Measurements from ENCODE around the gene RIPOR3.

- TF ChIP-seq, protein P1, sequence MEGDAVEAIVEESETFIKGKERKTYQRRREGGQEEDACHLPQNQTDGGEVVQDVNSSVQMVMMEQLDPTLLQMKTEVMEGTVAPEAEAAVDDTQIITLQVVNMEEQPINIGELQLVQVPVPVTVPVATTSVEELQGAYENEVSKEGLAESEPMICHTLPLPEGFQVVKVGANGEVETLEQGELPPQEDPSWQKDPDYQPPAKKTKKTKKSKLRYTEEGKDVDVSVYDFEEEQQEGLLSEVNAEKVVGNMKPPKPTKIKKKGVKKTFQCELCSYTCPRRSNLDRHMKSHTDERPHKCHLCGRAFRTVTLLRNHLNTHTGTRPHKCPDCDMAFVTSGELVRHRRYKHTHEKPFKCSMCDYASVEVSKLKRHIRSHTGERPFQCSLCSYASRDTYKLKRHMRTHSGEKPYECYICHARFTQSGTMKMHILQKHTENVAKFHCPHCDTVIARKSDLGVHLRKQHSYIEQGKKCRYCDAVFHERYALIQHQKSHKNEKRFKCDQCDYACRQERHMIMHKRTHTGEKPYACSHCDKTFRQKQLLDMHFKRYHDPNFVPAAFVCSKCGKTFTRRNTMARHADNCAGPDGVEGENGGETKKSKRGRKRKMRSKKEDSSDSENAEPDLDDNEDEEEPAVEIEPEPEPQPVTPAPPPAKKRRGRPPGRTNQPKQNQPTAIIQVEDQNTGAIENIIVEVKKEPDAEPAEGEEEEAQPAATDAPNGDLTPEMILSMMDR (conservative IDR thresholded peaks at IDR 0.05; ENCODE audit: low read length): peak; percentile 93
- no peak for TF ChIP-seq EZH2phosphoT487 (IDR thresholded peaks at IDR 0.05; ENCODE audit: borderline replicate concordance, low read depth, low read length)
Observed at GRCh38 chr20:50635676-50636600, 55.4 kb downstream of the RIPOR3 start.

All from OCI-LY7 (cell line).